Ovary (tissue), 3 donors: Measurements from ENCODE around the gene CDC14A.

Experiments used
- CTCF ChIP-seq, 3 donors: fragments of 450-650 bp in 2 of 3; fragments of 200-600 bp in 1 of 3; IDR thresholded peaks; one replicate each; pipeline versions ENCODE4 v1.5.1 to v1.8.0; 2016 to 2022; ENCODE audit warnings: antibody characterized with exemption in 3 of 3, mild to moderate bottlenecking in 1 of 3
- EP300 ChIP-seq: sonication (generic); formaldehyde crosslinking; IDR thresholded peaks from one replicate; pipeline ENCODE4 v1.6.1; 2017; ENCODE audit warnings: antibody characterized with exemption
- POLR2A ChIP-seq: fragments of 450-650 bp; IDR thresholded peaks from one replicate; pipeline ENCODE4 v1.6.1; 2017; ENCODE audit warnings: antibody characterized with exemption, mild to moderate bottlenecking, moderate library complexity
- donor health status: DM: no; HTN: no; CAD: no.

- no peak for TF ChIP-seq CTCF (IDR thresholded peaks at IDR 0.05)
- no peak for TF ChIP-seq POLR2A
- TF ChIP-seq EP300 = no peak
Observed at GRCh38 chr1:100481303-100481702, 129.0 kb downstream of the CDC14A start.
